Neural cell (in vitro differentiated cells): ENCODE data around the gene ITGAX. TPM values are rescaled to one million over a fixed set of nuclear protein-coding genes. Genes with fewer than 3 reads are reported as not detected.

Experiments
- H2AFZ ChIP-seq: fragments of 200-600, 300-800 bp; sonication (generic), shearing (Covaris generic); 2 replicates; pipeline ENCODE4 v1.6.0; 2014; ENCODE audit warnings: low read depth, mild to moderate bottlenecking, antibody characterized with exemption, low read length, moderate library complexity
- H3F3A ChIP-seq: fragments of 200-600 bp; shearing (Covaris generic); 2 replicates; pipeline ENCODE4 v1.6.1; 2016; ENCODE audit warnings: mild to moderate bottlenecking, moderate library complexity, mixed read lengths, antibody characterized with exemption, low read length; ENCODE audit not compliant: insufficient read depth, poor library complexity, severe bottlenecking
- H3K27ac ChIP-seq: fragments of 200-600, 300-800 bp; sonication (generic), shearing (Covaris generic); 2 replicates; pipeline ENCODE4 v1.5.1; 2014; ENCODE audit warnings: mild to moderate bottlenecking, low read length, moderate library complexity
- H3K27me3 ChIP-seq: fragments of 300-800, 200-600 bp; sonication (generic), shearing (Covaris generic); 2 replicates; pipeline ENCODE4 v1.6.0; 2014; ENCODE audit warnings: mild to moderate bottlenecking, low read depth, low read length, moderate library complexity; ENCODE audit not compliant: insufficient read depth
- H3K36me3 ChIP-seq: fragments of 300-800, 200-600 bp; sonication (generic), shearing (Covaris generic); 2 replicates; pipeline ENCODE4 v1.5.1; 2014; ENCODE audit warnings: mild to moderate bottlenecking, antibody characterized with exemption, low read length, moderate library complexity; ENCODE audit not compliant: insufficient read depth
- H3K4me2 ChIP-seq: fragments of 300-800, 200-600 bp; sonication (generic), shearing (Covaris generic); 2 replicates; pipeline ENCODE4 v1.6.0; 2014; ENCODE audit warnings: mild to moderate bottlenecking, low read length
- H3K4me3 ChIP-seq: fragments of 300-800, 200-600 bp; sonication (generic), shearing (Covaris generic); 2 replicates; pipeline ENCODE4 v1.5.1; 2014; ENCODE audit warnings: mild to moderate bottlenecking, low read length, moderate library complexity
- H3K79me2 ChIP-seq: fragments of 200-600 bp; shearing (Covaris generic); replicated peaks from 2 replicates; pipeline ENCODE4 v1.6.0; 2014; ENCODE audit warnings: mild to moderate bottlenecking, low read length, moderate library complexity; ENCODE audit not compliant: insufficient read depth
- H3K9ac ChIP-seq: fragments of 300-800, 200-600 bp; sonication (generic), shearing (Covaris generic); 2 replicates; pipeline ENCODE4 v1.6.1; 2016; ENCODE audit warnings: mild to moderate bottlenecking, low read length, mixed read lengths
- H3K9me2 ChIP-seq: fragments of 200-600 bp; shearing (Covaris generic); 2 replicates; pipeline ENCODE4 v1.6.1; 2016; ENCODE audit warnings: mild to moderate bottlenecking, low read length, mixed read lengths; ENCODE audit not compliant: insufficient read depth
- H3K9me3 ChIP-seq: fragments of 200-600, 300-800 bp; sonication (generic), shearing (Covaris generic); 2 replicates; pipeline ENCODE4 v1.6.1; 2016; ENCODE audit warnings: mild to moderate bottlenecking, mixed run types, low read length, moderate library complexity, mixed read lengths
- H4K20me1 ChIP-seq: fragments of 200-600 bp; shearing (Covaris generic); 2 replicates; pipeline ENCODE4 v1.6.1; 2016; ENCODE audit warnings: mild to moderate bottlenecking, mixed run types; ENCODE audit not compliant: insufficient read depth
- EP300 ChIP-seq: fragments of 450-650 bp; conservative IDR thresholded peaks from 2 replicates; pipeline ENCODE4 v1.6.1; 2014; ENCODE audit warnings: antibody characterized with exemption, mild to moderate bottlenecking, moderate library complexity; ENCODE audit not compliant: poor library complexity, severe bottlenecking
- EZH2 ChIP-seq: fragments of 200-600, 300-800 bp; shearing (Covaris generic), sonication (generic); IDR thresholded peaks from 2 replicates; pipeline ENCODE4 v1.6.1; 2014; ENCODE audit warnings: antibody characterized with exemption, low read length, borderline replicate concordance, mild to moderate bottlenecking; ENCODE audit not compliant: insufficient read depth, poor library complexity, severe bottlenecking
- MXI1 ChIP-seq: fragments of 450-650 bp; conservative IDR thresholded peaks from 2 replicates; pipeline ENCODE4 v1.6.1; 2014; ENCODE audit warnings: antibody characterized with exemption, mild to moderate bottlenecking; ENCODE audit not compliant: poor library complexity, severe bottlenecking
- POLR2AphosphoS5 ChIP-seq: IDR thresholded peaks from 2 replicates; pipeline ENCODE4 v1.6.1; 2012
- RAD21 ChIP-seq: fragments of 450-650 bp; conservative IDR thresholded peaks from 2 replicates; pipeline ENCODE4 v1.6.1; 2014; ENCODE audit warnings: antibody characterized with exemption, mild to moderate bottlenecking, moderate library complexity
- SMC3 ChIP-seq: fragments of 450-650 bp; conservative IDR thresholded peaks from 2 replicates; pipeline ENCODE4 v1.6.1; 2014; ENCODE audit warnings: antibody characterized with exemption, mild to moderate bottlenecking, moderate library complexity; ENCODE audit not compliant: poor library complexity
- TAF1 ChIP-seq: IDR thresholded peaks from 2 replicates; pipeline ENCODE4 v1.6.1; 2012; ENCODE audit warnings: low read depth
- polyA plus RNA-seq: library from polyadenylated mRNA; depleted of rRNA; stranded (reverse); fragments of >200 nt; gene quantifications from 2 replicates; pipeline ENCODE4 v1.2.3, GENCODE V29; 2014
- TF ChIP-seq, protein P1 (sequence below): IDR thresholded peaks from 2 replicates; pipeline ENCODE4 v1.6.1; 2012; ENCODE audit warnings: borderline replicate concordance
- TF ChIP-seq, protein P2 (sequence below): fragments of 450-650 bp; IDR thresholded peaks from 2 replicates; pipeline ENCODE4 v1.5.1; 2014; ENCODE audit warnings: antibody characterized with exemption, mild to moderate bottlenecking, moderate library complexity; ENCODE audit not compliant: poor library complexity, severe bottlenecking

Gene ITGAX
- polyA plus RNA-seq, 1 donor from 2014 or later, result not detected

GRCh38 chr16:31376705-31377104 is 21.7 kb downstream of the ITGAX start:
- no peak overlapping the region for H2AFZ ChIP-seq
- H3K27me3 ChIP-seq, result no peaks in the 10 kb centered on the region
- H3K9ac ChIP-seq, result no peak overlapping the region
- no peaks in the 10 kb centered on the region for H3K9me3 ChIP-seq
- H3F3A ChIP-seq, result no peaks in the 10 kb centered on the region
- H3K9me2 ChIP-seq, result no peaks in the 10 kb centered on the region
- H3K27ac ChIP-seq, result no peak overlapping the region
- H3K36me3 ChIP-seq, result no peaks in the 10 kb centered on the region
- no peak overlapping the region for H3K4me2 ChIP-seq
- H4K20me1 ChIP-seq, result no peaks in the 10 kb centered on the region
- H3K79me2 ChIP-seq, result no peaks in the 10 kb centered on the region
- TF ChIP-seq RAD21 (no peak), MXI1 (no peak), EP300 (no peak), SMC3 (no peak), EZH2 (no peak), TAF1 (no peak), POLR2AphosphoS5 (no peak)
- TF ChIP-seq, protein P1, sequence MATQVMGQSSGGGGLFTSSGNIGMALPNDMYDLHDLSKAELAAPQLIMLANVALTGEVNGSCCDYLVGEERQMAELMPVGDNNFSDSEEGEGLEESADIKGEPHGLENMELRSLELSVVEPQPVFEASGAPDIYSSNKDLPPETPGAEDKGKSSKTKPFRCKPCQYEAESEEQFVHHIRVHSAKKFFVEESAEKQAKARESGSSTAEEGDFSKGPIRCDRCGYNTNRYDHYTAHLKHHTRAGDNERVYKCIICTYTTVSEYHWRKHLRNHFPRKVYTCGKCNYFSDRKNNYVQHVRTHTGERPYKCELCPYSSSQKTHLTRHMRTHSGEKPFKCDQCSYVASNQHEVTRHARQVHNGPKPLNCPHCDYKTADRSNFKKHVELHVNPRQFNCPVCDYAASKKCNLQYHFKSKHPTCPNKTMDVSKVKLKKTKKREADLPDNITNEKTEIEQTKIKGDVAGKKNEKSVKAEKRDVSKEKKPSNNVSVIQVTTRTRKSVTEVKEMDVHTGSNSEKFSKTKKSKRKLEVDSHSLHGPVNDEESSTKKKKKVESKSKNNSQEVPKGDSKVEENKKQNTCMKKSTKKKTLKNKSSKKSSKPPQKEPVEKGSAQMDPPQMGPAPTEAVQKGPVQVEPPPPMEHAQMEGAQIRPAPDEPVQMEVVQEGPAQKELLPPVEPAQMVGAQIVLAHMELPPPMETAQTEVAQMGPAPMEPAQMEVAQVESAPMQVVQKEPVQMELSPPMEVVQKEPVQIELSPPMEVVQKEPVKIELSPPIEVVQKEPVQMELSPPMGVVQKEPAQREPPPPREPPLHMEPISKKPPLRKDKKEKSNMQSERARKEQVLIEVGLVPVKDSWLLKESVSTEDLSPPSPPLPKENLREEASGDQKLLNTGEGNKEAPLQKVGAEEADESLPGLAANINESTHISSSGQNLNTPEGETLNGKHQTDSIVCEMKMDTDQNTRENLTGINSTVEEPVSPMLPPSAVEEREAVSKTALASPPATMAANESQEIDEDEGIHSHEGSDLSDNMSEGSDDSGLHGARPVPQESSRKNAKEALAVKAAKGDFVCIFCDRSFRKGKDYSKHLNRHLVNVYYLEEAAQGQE, result no peak
- TF ChIP-seq, protein P2, sequence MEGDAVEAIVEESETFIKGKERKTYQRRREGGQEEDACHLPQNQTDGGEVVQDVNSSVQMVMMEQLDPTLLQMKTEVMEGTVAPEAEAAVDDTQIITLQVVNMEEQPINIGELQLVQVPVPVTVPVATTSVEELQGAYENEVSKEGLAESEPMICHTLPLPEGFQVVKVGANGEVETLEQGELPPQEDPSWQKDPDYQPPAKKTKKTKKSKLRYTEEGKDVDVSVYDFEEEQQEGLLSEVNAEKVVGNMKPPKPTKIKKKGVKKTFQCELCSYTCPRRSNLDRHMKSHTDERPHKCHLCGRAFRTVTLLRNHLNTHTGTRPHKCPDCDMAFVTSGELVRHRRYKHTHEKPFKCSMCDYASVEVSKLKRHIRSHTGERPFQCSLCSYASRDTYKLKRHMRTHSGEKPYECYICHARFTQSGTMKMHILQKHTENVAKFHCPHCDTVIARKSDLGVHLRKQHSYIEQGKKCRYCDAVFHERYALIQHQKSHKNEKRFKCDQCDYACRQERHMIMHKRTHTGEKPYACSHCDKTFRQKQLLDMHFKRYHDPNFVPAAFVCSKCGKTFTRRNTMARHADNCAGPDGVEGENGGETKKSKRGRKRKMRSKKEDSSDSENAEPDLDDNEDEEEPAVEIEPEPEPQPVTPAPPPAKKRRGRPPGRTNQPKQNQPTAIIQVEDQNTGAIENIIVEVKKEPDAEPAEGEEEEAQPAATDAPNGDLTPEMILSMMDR, result no peak
- no peak overlapping the region for H3K4me3 ChIP-seq

DNA sequence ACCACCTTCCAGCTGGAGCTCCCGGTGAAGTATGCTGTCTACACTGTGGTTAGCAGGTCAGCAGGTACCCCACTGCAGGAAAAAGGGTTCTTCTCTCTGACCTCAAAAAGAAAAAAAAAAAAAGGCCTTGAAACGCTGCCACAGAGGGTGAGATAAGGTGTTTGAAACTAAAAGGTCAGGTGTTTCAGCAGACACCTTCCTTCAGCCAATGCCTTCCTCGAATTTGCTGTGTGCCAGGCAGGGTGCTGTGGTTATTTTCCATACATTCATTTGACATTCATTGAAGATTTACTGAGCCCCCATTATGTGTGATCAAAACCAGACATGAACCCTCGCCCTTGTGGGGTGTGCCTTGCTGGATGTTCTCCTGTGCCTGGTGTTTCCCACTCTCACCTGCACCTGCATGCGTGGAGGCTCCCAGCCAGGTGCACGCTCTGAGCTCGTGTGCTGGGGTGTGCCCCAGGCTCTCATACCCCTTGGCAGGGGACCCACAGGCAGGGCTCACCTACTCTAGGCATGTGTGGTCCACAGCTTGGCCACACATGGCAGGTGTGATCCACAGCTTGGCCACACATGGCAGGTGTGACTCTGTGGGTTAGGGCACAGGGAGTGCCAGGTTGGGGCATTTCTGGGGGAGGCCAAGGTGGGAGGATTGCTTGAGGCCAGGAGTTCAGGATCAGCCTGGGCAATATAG is 22.4 kb downstream of the ITGAX start:
- H2AFZ ChIP-seq, result no peak overlapping the region
- H3K4me3 ChIP-seq, result no peak overlapping the region
- H3K9me2 ChIP-seq, result no peaks in the 10 kb centered on the region
- no peaks in the 10 kb centered on the region for H3K27me3 ChIP-seq
- no peak overlapping the region for H3K9ac ChIP-seq
- H3K36me3 ChIP-seq, result no peaks in the 10 kb centered on the region
- no peaks in the 10 kb centered on the region for H3F3A ChIP-seq
- no peaks in the 10 kb centered on the region for H4K20me1 ChIP-seq
- H3K4me2 ChIP-seq, result no peak overlapping the region
- no peaks in the 10 kb centered on the region for H3K9me3 ChIP-seq
- no peak overlapping the region for H3K27ac ChIP-seq
- TF ChIP-seq RAD21 (no peak), EZH2 (no peak), MXI1 (no peak), POLR2AphosphoS5 (no peak), TAF1 (no peak), SMC3 (no peak), EP300 (no peak)
- TF ChIP-seq, protein P1, result no peak
- TF ChIP-seq, protein P2, result no peak
- no peaks in the 10 kb centered on the region for H3K79me2 ChIP-seq
